ENCODE results near the gene SLC13A5.

SLC13A5 gene

GRCh38 chr17:6706499-6706898 lies 6.7 kb downstream of the SLC13A5 start:
- Histone ChIP-seq H3K9me2 (replicated peaks; ENCODE audit: low read depth, low read length) (no peaks in the 10 kb centered on the region), H3K4me2 (ENCODE audit: low read depth, low read length, poor library complexity, severe bottlenecking) (no peak overlapping the region), H4K20me1 (ENCODE audit: insufficient read depth, low read length, poor library complexity, severe bottlenecking) (no peaks in the 10 kb centered on the region), H3K4me1 (ENCODE audit: insufficient read depth, low read length, poor library complexity, severe bottlenecking) (no peaks in the 10 kb centered on the region), H3K79me2 (ENCODE audit: insufficient read depth, low read length) (no peaks in the 10 kb centered on the region), H3K4me3 (ENCODE audit: low read length, poor library complexity, severe bottlenecking) (no peak overlapping the region), H3K27me3 (ENCODE audit: insufficient read depth, low read length, poor library complexity, severe bottlenecking) (no peaks in the 10 kb centered on the region), H2AFZ (ENCODE audit: low read length) (no peak overlapping the region), H3F3A (ENCODE audit: low read depth) (no peaks in the 10 kb centered on the region), H3K9ac (ENCODE audit: low read depth, low read length, poor library complexity, severe bottlenecking) (no peak overlapping the region), H3K36me3 (ENCODE audit: insufficient read depth, low read length) (no peaks in the 10 kb centered on the region), H3K9me3 (ENCODE audit: insufficient read depth, low read depth, low read length) (no peaks in the 10 kb centered on the region)
- TF ChIP-seq CTCF (conservative IDR thresholded peaks at IDR 0.05; ENCODE audit: low read length) (no peak), EZH2phosphoT487 (IDR thresholded peaks at IDR 0.05; ENCODE audit: borderline replicate concordance) (no peak)

GRCh38 chr17:6704470-6705052 lies 8.6 kb downstream of the SLC13A5 start:
- Histone ChIP-seq H3K9me2 (replicated peaks; ENCODE audit: low read depth, low read length) (no peaks in the 10 kb centered on the region), H3K9ac (ENCODE audit: low read depth, low read length, poor library complexity, severe bottlenecking) (no peak overlapping the region), H3K4me2 (ENCODE audit: low read depth, low read length, poor library complexity, severe bottlenecking) (no peak overlapping the region), H3K4me1 (ENCODE audit: insufficient read depth, low read length, poor library complexity, severe bottlenecking) (no peaks in the 10 kb centered on the region), H3F3A (ENCODE audit: low read depth) (no peaks in the 10 kb centered on the region), H3K9me3 (ENCODE audit: insufficient read depth, low read depth, low read length) (no peaks in the 10 kb centered on the region), H4K20me1 (ENCODE audit: insufficient read depth, low read length, poor library complexity, severe bottlenecking) (no peaks in the 10 kb centered on the region), H3K27me3 (ENCODE audit: insufficient read depth, low read length, poor library complexity, severe bottlenecking) (no peaks in the 10 kb centered on the region), H3K36me3 (ENCODE audit: insufficient read depth, low read length) (no peaks in the 10 kb centered on the region), H2AFZ (ENCODE audit: low read length) (no peak overlapping the region), H3K79me2 (ENCODE audit: insufficient read depth, low read length) (no peaks in the 10 kb centered on the region), H3K4me3 (ENCODE audit: low read length, poor library complexity, severe bottlenecking) (no peak overlapping the region)
- no peak for TF ChIP-seq CTCF (conservative IDR thresholded peaks at IDR 0.05; ENCODE audit: low read length)
- no peak for TF ChIP-seq EZH2phosphoT487 (IDR thresholded peaks at IDR 0.05; ENCODE audit: borderline replicate concordance)

GRCh38 chr17:6703751-6704150 lies 9.4 kb downstream of the SLC13A5 start:
- H3F3A ChIP-seq (ENCODE audit: low read depth), result no peaks in the 10 kb centered on the region
- H3K9me3 ChIP-seq (ENCODE audit: insufficient read depth, low read depth, low read length), result no peaks in the 10 kb centered on the region
- no peaks in the 10 kb centered on the region for H3K27me3 ChIP-seq (ENCODE audit: insufficient read depth, low read length, poor library complexity, severe bottlenecking)

More at GRCh38 chr17:6703751-6704150, 9.4 kb downstream of the SLC13A5 start:
- no peak for TF ChIP-seq CTCF (conservative IDR thresholded peaks at IDR 0.05; ENCODE audit: low read length)
- no peak for TF ChIP-seq EZH2phosphoT487 (IDR thresholded peaks at IDR 0.05; ENCODE audit: borderline replicate concordance)
- no peak overlapping the region for H3K4me2 ChIP-seq (ENCODE audit: low read depth, low read length, poor library complexity, severe bottlenecking)
- no peaks in the 10 kb centered on the region for H3K9me2 ChIP-seq (replicated peaks; ENCODE audit: low read depth, low read length)
- H4K20me1 ChIP-seq (ENCODE audit: insufficient read depth, low read length, poor library complexity, severe bottlenecking), result no peaks in the 10 kb centered on the region
- no peak overlapping the region for H2AFZ ChIP-seq (ENCODE audit: low read length)
- no peak overlapping the region for H3K4me3 ChIP-seq (ENCODE audit: low read length, poor library complexity, severe bottlenecking)
- H3K9ac ChIP-seq (ENCODE audit: low read depth, low read length, poor library complexity, severe bottlenecking), result no peak overlapping the region
- no peaks in the 10 kb centered on the region for H3K36me3 ChIP-seq (ENCODE audit: insufficient read depth, low read length)
- H3K4me1 ChIP-seq (ENCODE audit: insufficient read depth, low read length, poor library complexity, severe bottlenecking), result no peaks in the 10 kb centered on the region
- H3K79me2 ChIP-seq (ENCODE audit: insufficient read depth, low read length), result no peaks in the 10 kb centered on the region
